ENCODE data around the gene ZNF697.
"Not testable (repeated sequence)": the region's sequence is repeated elsewhere in the genome, so short reads cannot be mapped to it uniquely, and the experiment has no call there.

The ZNF697 gene

DNA sequence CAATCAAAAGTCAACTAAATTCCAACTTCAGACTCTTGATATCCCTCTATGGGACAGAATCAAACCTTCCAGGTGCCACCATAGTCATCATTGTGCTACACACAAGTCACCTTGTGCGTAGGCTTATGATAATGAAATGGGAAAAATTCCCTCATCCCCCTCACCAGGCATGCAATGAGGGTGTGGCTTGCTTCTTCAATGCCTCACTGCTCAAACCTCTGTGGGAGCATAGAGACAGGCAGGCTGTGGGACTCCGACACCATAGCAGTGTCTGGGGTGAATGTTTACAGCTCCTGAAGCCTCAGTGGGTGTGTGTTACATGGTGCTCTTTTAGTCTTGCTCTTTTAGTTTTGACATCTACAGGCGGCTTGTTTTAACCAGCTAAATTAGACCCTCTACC lies 42.4 kb downstream of the ZNF697 start:
- TF ChIP-seq, protein P1, sequence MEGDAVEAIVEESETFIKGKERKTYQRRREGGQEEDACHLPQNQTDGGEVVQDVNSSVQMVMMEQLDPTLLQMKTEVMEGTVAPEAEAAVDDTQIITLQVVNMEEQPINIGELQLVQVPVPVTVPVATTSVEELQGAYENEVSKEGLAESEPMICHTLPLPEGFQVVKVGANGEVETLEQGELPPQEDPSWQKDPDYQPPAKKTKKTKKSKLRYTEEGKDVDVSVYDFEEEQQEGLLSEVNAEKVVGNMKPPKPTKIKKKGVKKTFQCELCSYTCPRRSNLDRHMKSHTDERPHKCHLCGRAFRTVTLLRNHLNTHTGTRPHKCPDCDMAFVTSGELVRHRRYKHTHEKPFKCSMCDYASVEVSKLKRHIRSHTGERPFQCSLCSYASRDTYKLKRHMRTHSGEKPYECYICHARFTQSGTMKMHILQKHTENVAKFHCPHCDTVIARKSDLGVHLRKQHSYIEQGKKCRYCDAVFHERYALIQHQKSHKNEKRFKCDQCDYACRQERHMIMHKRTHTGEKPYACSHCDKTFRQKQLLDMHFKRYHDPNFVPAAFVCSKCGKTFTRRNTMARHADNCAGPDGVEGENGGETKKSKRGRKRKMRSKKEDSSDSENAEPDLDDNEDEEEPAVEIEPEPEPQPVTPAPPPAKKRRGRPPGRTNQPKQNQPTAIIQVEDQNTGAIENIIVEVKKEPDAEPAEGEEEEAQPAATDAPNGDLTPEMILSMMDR (IDR thresholded peaks at IDR 0.05; ENCODE audit: extremely low read depth, missing control alignments) = no peak
- no peak for DNase-seq (ENCODE audit: low spot score)

DNA sequence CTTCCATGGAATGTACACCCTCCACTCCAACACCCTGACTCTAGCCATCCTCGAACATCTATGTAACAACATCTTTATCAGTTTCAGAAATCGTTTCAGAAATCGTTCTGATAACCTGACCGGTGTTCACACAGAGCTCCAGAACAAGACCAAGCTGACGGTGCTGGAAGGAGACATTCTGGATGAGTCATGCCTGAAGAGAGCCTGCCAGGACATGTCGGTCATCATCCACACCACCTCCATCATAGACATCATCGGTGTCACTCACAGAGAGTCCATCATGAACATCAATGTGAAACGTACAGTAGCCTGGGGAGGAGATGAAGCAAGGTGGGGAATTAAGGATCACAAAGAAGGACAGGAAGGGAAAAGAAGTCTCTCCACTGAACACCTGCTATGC lies 43.0 kb downstream of the ZNF697 start:
- DNase-seq (ENCODE audit: low spot score) = not testable (repeated sequence)

DNA sequence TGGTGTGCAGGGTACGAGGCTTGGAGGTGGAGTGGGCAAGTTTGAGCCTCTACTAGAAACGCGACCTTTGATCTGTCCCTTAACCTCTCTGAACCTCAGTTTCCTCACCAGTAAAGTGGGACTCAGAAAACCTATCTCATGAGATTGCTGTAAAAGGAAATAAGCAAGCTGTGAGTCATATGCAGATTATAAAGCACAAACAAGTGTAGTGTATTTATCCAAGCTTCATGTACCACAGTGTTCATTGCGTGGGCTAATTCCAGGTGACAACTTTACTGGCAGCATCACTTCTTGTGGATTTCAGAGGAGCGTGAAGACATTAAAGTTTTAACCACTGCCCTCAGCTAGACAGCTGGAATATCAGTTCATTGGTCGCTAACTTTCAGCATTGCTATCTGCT lies 44.4 kb downstream of the ZNF697 start:
- TF ChIP-seq, protein P1 (IDR thresholded peaks at IDR 0.05; ENCODE audit: extremely low read depth, missing control alignments) = no peak

DNA sequence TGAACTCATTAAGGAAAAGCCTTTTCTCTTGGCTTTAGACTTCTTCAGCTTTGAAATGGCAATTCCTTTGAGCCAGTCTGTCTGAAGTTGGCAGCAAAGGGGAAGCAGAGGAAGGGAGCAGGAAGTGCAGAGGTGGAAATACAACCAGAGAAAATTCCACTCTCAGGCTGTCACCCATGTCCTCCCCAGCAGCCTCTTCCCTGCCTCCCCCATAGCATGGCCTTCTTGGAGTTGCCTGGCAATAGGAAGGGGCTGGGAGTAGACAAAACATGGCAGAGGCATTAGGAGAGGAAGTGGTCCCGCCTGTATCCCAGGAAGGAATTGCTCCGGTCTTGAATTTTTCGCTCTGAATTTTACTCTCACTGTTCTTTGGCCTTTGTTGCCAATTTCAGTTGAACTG lies 44.8 kb downstream of the ZNF697 start:
- not testable (repeated sequence) for DNase-seq (ENCODE audit: low spot score)

More for the DNA sequence above, 44.4 kb downstream of the ZNF697 start:
- no peak for DNase-seq (ENCODE audit: low spot score)

DNA sequence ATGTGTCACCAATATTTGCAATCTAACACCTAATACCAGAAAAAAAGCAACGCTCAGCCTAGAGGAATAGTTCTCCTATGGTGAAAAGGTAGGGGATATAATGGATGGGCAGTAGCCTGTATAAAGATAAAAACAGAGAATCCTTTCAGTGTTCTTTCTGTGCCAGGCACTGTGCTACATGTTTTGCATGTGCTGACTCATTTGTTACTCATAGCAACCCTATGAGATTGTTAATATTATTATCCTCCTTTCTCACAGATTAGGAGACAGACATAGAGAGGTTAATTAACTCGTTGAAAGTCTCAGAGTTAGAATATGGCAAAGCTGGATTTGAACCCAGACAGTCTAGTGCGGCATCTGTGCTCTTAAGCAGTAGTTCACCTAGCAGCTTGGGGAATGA lies 45.3 kb downstream of the ZNF697 start:
- not testable (repeated sequence) for DNase-seq (ENCODE audit: low spot score)

DNA sequence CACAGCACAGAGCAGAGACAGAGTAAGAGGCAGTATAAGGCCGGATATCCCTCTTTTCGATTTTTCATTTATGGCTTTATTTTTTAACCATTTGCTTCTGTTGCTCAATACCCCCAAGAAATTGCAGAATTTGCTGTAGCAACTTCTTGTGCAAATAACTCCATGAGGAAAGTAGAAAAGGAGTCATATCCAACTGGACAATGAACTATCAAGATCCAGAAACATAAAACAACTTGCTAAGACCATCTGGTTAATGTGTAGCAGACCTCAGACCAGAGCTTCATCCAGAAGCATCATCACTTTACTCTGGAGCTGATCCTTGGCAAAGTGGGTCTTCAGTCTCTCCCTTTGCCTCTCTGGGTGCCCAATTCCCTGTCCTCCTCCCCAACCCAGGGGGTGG lies 45.9 kb downstream of the ZNF697 start:
- TF ChIP-seq, protein P1 (IDR thresholded peaks at IDR 0.05; ENCODE audit: extremely low read depth, missing control alignments) = no peak
- DNase-seq (ENCODE audit: low spot score) = no peak

DNA sequence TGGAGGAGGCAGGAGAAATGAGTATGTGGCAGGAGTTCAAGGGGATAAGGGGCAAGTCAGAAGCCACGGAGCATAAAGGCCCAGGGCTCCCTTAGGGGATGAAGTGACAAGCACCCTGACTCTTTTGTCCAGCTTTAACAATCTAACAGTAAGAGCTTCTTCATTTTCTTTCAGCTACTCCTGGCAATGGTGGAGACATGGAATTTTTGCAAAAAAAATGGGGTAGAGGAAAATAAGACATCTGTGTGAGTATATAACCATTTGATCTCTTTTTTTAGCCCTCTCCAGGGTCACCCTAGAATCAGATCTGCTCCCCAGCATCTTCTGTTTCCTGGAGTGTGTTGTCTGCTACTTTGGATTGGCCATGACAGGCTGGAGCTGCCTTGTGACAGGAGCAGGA lies 47.1 kb downstream of the ZNF697 start:
- TF ChIP-seq, protein P1 (IDR thresholded peaks at IDR 0.05; ENCODE audit: extremely low read depth, missing control alignments) = no peak
- no peak for DNase-seq (ENCODE audit: low spot score)

DNA sequence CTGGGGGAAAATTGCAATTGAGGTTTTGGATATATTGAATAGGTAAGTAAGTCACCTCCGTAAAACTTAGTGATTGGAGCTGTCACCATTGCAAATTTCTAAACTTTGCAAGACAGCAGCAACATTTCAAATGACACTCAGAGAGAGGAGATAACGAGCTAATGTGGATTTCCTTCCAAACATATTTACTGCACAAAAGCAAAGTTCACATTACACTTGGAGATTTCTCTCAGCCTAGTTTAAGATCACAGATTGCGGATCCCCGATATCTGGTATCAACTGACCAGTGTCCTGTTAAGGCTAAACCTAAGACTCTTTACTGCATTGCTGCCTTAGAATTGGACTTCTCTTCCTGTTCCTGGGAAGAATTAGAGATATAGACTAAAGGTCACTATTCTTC lies 47.5 kb downstream of the ZNF697 start:
- DNase-seq (ENCODE audit: low spot score) = no peak
- TF ChIP-seq, protein P1 (IDR thresholded peaks at IDR 0.05; ENCODE audit: extremely low read depth, missing control alignments) = no peak

DNA sequence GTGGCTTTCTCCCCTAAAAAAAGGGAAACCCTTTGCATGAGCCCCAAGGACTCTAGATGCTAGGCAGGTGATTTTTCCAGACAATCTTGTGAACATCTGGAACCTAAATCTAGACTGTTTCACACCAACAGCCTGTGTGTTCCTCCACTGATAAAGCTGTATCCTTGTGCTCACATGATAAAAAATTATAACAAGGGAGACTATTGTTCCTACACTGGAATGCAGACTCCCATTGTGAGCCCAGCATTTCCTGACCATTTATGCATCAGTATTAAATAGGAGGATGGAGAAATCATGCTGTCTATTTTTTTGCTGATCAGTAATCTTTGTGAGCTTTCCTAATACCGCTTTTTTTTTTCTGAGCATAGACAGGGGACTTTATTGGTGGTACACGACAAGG lies 52.5 kb downstream of the ZNF697 start:
- DNase-seq (ENCODE audit: low spot score) = no peak
- TF ChIP-seq, protein P1 (IDR thresholded peaks at IDR 0.05; ENCODE audit: extremely low read depth, missing control alignments) = no peak

All from GM20000 (cell line).